Lung microvascular endothelial cell (primary cell): ENCODE measurements around the gene PAX6. TPM values are rescaled to one million over a fixed set of nuclear protein-coding genes. Genes with fewer than 3 reads are reported as not detected.
"Not testable (repeated sequence)": the region's sequence is repeated elsewhere in the genome, so short reads cannot be mapped to it uniquely, and the experiment has no call there.

Experiments used
- DNase-seq, 2 donors: peaks; one replicate each; pipeline versions ENCODE4 v3.0.0 to v3.0.0-alpha.2; 2010; ENCODE audit warnings: low read depth in 2 of 2
- total RNA-seq: library from RNA; depleted of rRNA; stranded (reverse); fragments of >200 nt; gene quantifications from 2 replicates; pipeline ENCODE4 v1.2.1, GENCODE V29; 2014

The PAX6 gene
- total RNA-seq, 1 donor from 2014 or later, result not detected

DNA sequence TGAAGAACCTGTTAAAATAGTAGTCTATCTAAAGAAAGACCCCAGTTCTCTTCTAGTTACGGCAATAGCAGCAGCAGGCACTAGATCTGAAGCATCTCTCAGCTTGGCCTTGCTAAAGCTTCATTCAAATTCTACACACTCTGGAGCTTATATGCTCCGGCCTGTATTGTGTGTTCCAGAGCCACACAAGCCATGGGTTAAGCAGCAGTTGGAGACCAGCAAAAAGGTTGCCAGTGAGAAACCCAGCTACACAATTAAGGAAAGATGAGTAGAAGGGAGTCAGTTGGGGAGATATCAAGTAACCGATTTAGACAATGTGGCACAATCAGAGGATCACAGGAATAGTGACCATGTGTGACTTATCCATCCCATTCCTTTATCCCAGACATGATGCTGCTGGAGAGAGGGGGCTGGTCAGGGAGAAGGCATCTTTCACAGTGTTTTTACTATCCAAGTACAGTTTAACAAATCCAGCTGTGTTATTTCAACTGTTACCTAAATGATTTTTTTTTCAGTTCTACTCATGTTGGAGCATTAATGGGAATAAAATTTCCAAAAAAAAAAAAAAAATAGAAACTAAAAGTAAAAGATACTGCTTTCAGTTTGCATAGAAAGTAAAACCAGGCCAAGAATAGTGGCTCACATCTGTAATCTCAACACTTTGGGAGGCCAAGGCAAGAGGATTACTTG, 41.0 kb downstream of the PAX6 start:
- no peak for DNase-seq

DNA sequence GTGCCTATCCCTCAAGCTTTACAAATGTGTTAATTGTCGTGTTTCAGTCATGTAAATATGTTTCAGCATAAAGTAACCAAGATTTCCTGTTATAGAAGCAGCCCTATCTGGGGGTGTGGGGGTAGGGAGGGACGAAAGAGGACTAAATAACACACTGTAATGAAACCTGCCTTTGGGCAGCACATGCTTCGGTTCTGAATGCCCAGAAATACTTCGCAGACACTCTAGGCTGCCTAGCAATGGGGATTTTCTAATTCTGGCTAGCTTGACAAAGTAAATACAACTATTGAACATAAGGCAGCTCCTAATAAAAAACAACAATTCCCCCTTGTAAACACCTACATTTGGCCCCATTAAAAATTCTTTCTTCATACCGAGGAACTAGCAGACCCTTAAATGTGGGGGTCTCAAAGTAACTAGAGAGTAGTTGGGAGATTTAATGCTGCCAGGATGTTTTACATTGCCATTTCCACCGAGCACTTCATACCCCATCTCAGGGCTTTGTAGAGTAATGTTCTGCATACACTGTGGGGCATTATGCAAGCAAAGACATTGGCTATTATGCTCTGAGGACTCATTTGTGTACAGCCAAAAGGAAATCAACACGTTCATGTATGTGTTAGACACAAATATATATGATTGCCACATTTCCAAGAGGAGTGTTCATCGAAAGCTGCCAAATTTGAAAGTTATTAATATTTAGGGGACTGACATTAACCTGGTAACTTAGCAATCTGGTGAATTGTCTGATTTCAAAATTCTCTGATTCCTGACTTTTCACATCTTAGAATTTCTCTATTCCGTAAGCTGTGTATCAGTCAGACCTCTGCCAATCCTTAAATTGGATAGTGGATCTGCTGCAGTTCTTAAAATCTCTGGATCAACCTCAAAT, 42.1 kb downstream of the PAX6 start:
- DNase-seq, result no peak

DNA sequence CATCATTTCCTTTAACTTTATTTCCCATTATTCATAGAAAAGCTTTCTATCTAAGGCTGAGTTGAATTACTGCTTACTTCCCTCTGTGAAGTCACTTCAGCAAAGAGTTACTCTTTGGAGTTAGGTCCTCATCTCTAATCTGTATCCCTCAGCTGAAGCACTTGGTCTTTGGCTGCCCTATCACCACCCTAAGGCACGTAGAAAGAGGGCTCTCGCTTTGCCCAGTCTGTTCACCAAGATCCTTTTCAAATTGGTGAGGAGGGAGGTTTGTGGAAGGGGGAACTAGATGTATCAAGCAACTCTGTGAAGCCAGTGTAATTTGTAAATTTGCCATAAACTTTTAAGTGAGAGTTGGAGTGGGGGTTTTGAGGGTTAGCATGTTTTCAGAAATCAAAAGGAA, 43.4 kb downstream of the PAX6 start:
- no peak for DNase-seq

DNA sequence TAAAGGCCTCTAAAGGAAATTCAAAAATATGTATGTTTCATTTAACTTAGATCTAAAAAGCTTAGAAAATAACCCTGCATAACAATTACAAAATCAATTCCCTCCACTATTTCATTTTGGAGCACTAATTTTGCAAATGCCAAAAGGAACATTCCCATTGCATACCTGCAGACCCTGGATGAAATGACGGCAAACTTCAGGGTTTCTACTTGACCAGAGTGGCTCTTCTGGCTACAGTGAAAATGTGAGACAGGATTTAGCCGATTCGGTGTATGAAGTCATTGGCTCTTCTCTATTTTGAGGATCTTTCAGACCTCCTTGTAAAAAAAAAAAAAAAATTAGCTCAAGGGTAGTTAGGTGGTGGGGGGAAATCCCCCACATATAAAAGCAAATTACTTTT, 44.1 kb downstream of the PAX6 start:
- DNase-seq, result no peak

DNA sequence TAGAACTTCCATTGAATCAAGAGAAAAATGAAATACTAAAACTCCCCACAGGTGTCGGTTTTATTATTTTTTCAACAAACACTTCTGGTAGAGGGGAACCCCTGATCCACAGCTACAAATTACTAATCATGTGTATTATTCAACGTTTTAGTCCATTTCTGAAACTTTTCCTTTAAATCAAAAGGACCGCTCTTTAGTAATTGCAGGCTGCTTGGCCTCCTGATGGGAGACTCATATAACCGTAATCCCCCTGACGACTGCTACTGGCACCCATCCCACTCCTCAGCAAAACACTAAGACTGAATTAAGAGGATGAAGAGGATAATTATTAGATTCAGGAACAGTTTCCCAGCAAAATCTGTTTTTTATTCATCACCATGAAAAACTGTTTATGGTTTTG, 46.4 kb downstream of the PAX6 start:
- no peak for DNase-seq

DNA sequence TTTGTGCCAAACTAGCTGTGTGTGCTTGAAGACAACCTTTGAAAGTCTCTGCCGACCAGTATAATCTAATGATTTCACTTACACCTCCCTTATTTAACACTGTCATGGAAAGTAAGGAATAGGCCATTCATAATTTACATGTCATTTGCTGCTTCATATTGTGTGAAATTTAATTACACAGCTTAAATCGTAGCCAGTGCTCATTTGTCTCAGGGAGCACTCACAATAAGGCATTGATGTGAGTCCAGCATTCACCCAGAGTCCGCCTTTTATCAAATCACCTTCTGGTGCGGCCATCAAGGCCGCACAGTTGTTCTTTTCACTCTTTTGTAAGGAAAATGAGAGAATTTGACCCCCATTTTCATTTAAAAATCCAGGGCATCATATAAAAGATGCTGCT, 46.9 kb downstream of the PAX6 start:
- no peak for DNase-seq

DNA sequence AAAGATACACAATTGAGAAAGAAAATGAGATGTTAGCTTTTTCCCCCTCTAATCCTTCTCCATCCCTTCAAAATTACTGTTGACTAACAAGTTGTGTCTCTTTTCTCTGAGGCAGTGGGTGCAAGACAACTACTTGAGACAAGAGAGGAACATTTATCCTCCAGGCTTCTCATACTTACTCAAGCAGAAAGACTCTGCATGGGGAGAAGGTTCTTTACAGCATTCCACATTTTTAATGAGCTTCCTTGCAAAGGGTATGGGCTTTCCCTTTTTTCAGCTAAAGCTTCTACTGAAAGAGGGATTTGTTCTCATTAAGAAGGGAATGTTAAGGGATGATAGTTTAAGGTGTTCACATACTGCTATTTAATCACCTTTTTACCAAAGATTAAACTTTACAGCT, 47.8 kb downstream of the PAX6 start:
- DNase-seq, result no peak

DNA sequence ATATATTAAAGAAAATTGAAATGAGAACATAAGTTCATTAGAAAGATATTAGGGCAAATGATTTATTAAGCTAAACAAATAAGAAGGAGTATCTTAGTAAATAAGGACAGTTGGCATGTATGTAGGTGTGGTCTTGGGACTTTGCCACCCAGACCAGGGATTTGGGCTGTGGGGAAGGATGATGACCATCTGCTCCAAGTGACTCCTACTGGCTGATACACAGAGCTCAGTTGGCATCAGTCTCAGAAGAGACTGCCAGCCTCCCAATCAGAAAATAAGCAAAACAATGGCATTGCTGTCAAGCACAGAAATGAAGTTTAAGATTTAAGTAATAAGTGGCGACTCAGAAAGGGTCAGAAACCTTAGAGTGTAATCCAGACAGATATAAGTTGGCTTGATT, 49.5 kb downstream of the PAX6 start:
- DNase-seq, result no peak

DNA sequence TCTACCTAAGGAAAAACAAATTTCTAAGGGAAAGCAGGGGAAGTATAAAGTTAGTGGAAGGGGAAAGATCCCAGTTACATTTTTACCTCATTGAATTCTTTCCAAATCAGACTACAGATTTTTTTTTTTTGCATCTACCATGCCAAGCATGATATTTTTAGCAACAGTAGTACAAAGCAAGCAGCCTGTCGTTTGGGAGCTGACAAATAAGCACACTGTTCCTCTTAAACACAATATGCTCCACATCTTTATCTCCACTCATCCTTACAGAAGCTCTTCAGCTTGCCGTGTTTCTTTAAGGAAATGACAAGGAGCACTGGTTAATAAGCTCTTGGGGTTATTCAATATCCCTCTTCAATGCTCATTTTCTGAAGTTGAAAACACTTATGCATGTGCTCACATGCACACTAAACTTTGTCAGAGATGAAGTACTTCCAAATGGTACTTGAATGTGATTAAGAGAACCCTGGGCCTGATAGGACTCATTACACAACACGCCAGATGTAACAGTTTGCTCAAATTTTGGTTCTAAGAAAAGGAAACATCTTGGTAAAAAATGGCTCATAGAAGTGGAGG, 53.8 kb downstream of the PAX6 start:
- DNase-seq, result no peak

DNA sequence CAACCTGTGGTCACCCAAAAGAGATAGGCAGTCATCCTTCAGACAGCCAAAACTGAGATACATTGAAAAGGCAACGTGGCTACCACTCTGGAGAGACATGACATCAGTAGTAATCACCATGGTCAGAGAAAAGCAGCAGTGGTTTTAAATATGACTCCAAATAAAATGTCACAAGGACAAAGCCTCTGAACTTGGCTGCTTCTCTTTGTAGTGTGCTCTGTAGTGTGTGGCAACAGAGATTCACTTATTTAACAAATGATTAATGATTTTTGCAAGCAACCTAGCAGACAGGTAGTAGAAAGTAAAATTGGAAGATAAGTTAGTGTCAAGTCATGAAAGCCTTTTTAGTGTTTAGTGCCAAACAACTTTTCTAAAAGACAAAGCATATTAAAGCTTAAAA, 63.5 kb downstream of the PAX6 start:
- no peak for DNase-seq

DNA sequence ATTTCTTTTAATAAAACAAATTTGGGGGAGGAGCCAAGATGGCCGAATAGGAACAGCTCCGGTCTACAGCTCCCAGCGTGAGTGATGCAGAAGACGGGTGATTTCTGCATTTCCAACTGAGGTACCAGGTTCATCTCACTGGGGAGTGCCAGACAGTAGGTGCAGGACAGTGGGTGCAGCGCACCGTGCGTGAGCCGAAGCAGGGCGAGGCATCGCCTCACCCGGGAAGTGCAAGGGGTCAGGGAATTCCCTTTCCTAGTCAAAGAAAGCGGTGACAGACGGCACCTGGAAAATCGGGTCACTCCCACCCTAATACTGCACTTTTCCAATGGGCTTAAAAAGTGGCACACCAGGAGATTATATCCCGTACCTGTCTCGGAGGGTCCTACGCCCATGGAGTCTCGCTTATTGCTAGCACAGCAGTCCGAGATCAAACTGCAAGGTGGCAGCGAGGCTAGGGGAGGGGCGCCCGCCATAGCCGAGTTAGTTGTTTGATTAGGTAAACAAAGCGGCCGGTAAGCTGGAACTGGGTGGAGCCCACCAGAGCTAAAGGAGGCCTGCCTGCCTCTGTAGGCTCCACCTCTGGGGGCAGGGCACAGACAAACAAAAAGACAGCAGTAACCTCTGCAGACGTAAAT, 70.3 kb downstream of the PAX6 start:
- not testable (repeated sequence) for DNase-seq

DNA sequence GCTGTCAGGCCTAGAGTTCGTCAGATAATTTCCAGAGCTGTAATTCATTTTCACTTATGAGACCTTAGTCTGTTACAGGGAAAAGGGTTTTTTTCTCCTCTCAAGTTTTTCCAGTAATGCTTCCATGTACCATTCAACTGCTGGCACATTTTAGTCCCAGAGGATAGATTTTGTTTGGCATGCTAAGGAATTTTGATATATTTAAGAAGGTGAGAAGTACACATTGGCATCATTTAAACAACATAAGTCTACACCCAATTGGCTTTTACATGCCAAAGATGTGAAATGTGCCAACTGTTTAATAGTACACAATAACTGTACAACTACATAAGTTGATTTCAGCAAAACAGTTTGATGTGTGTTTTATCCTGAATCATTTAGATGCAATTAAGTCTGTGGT, 71.0 kb downstream of the PAX6 start:
- no peak for DNase-seq
